ENCODE data around the gene SLC2A4.

DNA sequence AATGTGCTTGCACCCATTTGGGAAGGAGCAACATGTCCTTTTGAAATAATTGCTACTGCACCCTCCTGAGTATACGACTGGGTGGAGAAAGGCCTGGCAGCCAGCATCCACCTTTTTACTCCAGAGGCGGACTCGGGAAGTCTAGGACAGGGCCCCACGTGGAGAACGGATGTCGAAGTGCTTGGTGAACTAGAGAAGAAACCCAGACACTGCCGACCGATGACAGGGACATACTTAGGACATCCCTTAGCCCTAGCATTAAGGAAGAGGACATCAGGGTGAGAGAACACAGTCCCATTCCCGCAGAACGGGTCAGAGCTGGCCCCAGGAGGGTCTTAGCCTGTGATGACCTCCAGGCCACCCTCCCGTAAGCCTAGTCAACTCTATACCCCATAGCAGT is 9.2 kb downstream of the SLC2A4 start:
- TF ChIP-seq, protein P1, sequence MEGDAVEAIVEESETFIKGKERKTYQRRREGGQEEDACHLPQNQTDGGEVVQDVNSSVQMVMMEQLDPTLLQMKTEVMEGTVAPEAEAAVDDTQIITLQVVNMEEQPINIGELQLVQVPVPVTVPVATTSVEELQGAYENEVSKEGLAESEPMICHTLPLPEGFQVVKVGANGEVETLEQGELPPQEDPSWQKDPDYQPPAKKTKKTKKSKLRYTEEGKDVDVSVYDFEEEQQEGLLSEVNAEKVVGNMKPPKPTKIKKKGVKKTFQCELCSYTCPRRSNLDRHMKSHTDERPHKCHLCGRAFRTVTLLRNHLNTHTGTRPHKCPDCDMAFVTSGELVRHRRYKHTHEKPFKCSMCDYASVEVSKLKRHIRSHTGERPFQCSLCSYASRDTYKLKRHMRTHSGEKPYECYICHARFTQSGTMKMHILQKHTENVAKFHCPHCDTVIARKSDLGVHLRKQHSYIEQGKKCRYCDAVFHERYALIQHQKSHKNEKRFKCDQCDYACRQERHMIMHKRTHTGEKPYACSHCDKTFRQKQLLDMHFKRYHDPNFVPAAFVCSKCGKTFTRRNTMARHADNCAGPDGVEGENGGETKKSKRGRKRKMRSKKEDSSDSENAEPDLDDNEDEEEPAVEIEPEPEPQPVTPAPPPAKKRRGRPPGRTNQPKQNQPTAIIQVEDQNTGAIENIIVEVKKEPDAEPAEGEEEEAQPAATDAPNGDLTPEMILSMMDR (conservative IDR thresholded peaks at IDR 0.05) = no peak
- TF ChIP-seq ZFX (IDR thresholded peaks at IDR 0.05) = no peak
